ENCODE measurements around the gene GPR158.

Gene GPR158

GRCh38 chr10:25398680-25399079 lies 223.9 kb downstream of the GPR158 start:
- Histone ChIP-seq H3K9ac (no peak overlapping the region), H3K36me3 (ENCODE audit: insufficient read depth) (no peaks in the 10 kb centered on the region), H3K79me2 (ENCODE audit: insufficient read depth, low read depth) (no peaks in the 10 kb centered on the region), H3K4me1 (ENCODE audit: low read depth, poor library complexity, severe bottlenecking) (no peaks in the 10 kb centered on the region), H3K4me2 (no peak overlapping the region), H3K4me3 (IDR thresholded peaks at IDR 0.05; ENCODE audit: insufficient read depth, low read depth, low read length) (no peak overlapping the region), H3K27me3 (ENCODE audit: insufficient read depth, low read depth) (no peaks in the 10 kb centered on the region), H2AFZ (ENCODE audit: low read depth) (no peak overlapping the region), H4K20me1 (ENCODE audit: insufficient read depth) (no peaks in the 10 kb centered on the region), H3K27ac (no peak overlapping the region)
- no peak for TF ChIP-seq CTCF (conservative IDR thresholded peaks at IDR 0.05; ENCODE audit: low read depth, low read length)

- Histone ChIP-seq H3K27me3 (ENCODE audit: insufficient read depth, low read depth) (no peaks in the 10 kb centered on the region), H3K9ac (no peak overlapping the region), H3K36me3 (ENCODE audit: insufficient read depth) (no peaks in the 10 kb centered on the region), H3K27ac (no peak overlapping the region), H2AFZ (ENCODE audit: low read depth) (no peak overlapping the region), H3K4me2 (no peak overlapping the region), H3K79me2 (ENCODE audit: insufficient read depth, low read depth) (no peaks in the 10 kb centered on the region), H4K20me1 (ENCODE audit: insufficient read depth) (no peaks in the 10 kb centered on the region), H3K4me3 (IDR thresholded peaks at IDR 0.05; ENCODE audit: insufficient read depth, low read depth, low read length) (no peak overlapping the region), H3K4me1 (ENCODE audit: low read depth, poor library complexity, severe bottlenecking) (no peaks in the 10 kb centered on the region)
- TF ChIP-seq CTCF (conservative IDR thresholded peaks at IDR 0.05; ENCODE audit: low read depth, low read length): no peak
These were observed 231.1 kb downstream of the GPR158 start for GRCh38 chr10:25405871-25406270.

GRCh38 chr10:25417611-25418010 lies 242.8 kb downstream of the GPR158 start:
- Histone ChIP-seq H3K36me3 (ENCODE audit: insufficient read depth) (no peaks in the 10 kb centered on the region), H3K4me3 (IDR thresholded peaks at IDR 0.05; ENCODE audit: insufficient read depth, low read depth, low read length) (no peak overlapping the region), H3K79me2 (ENCODE audit: insufficient read depth, low read depth) (no peaks in the 10 kb centered on the region), H3K27ac (no peak overlapping the region), H3K27me3 (ENCODE audit: insufficient read depth, low read depth) (no peaks in the 10 kb centered on the region), H3K4me2 (no peak overlapping the region), H2AFZ (ENCODE audit: low read depth) (no peak overlapping the region), H3K9ac (no peak overlapping the region), H3K4me1 (ENCODE audit: low read depth, poor library complexity, severe bottlenecking) (no peaks in the 10 kb centered on the region), H4K20me1 (ENCODE audit: insufficient read depth) (no peaks in the 10 kb centered on the region)
- TF ChIP-seq CTCF (conservative IDR thresholded peaks at IDR 0.05; ENCODE audit: low read depth, low read length): no peak

GRCh38 chr10:25425776-25426175 lies 251.0 kb downstream of the GPR158 start:
- no peak for TF ChIP-seq CTCF (conservative IDR thresholded peaks at IDR 0.05; ENCODE audit: low read depth, low read length)
- Histone ChIP-seq H3K36me3 (ENCODE audit: insufficient read depth) (no peaks in the 10 kb centered on the region), H3K9ac (no peak overlapping the region), H3K4me3 (IDR thresholded peaks at IDR 0.05; ENCODE audit: insufficient read depth, low read depth, low read length) (no peak overlapping the region), H3K79me2 (ENCODE audit: insufficient read depth, low read depth) (no peaks in the 10 kb centered on the region), H3K27me3 (ENCODE audit: insufficient read depth, low read depth) (no peaks in the 10 kb centered on the region), H4K20me1 (ENCODE audit: insufficient read depth) (no peaks in the 10 kb centered on the region), H3K4me2 (no peak overlapping the region), H2AFZ (ENCODE audit: low read depth) (no peak overlapping the region), H3K4me1 (ENCODE audit: low read depth, poor library complexity, severe bottlenecking) (no peaks in the 10 kb centered on the region), H3K27ac (no peak overlapping the region)

GRCh38 chr10:25436431-25436830 lies 261.6 kb downstream of the GPR158 start:
- H3K79me2 ChIP-seq (ENCODE audit: insufficient read depth, low read depth): no peaks in the 10 kb centered on the region
- H4K20me1 ChIP-seq (ENCODE audit: insufficient read depth): no peaks in the 10 kb centered on the region
- no peaks in the 10 kb centered on the region for H3K27me3 ChIP-seq (ENCODE audit: insufficient read depth, low read depth)
- H3K27ac ChIP-seq: no peak overlapping the region
- no peak overlapping the region for H3K4me2 ChIP-seq
- no peak overlapping the region for H3K4me3 ChIP-seq (IDR thresholded peaks at IDR 0.05; ENCODE audit: insufficient read depth, low read depth, low read length)
- H3K36me3 ChIP-seq (ENCODE audit: insufficient read depth): no peaks in the 10 kb centered on the region
- no peak overlapping the region for H2AFZ ChIP-seq (ENCODE audit: low read depth)
- H3K9ac ChIP-seq: no peak overlapping the region
- no peaks in the 10 kb centered on the region for H3K4me1 ChIP-seq (ENCODE audit: low read depth, poor library complexity, severe bottlenecking)
- no peak for TF ChIP-seq CTCF (conservative IDR thresholded peaks at IDR 0.05; ENCODE audit: low read depth, low read length)
